GM12878 (cell line): Measurements from ENCODE around the gene APH1B. TPM values are rescaled to one million over a fixed set of nuclear protein-coding genes. Genes with fewer than 3 reads are reported as not detected.

Experiments
- ATAC-seq: fragments of 200-7000 bp; cut with Tn5 transposase; 3 replicates; pipeline ENCODE4 v1.9.1; 2020; ENCODE audit warnings: mild to moderate bottlenecking, moderate library complexity
- BruUV-seq: library from RNA; stranded (reverse); fragments of 400-500 nt; replicated peaks from 2 replicates; lab custom pipeline; 2021; lab: Mats Ljungman, UMichigan
- CTCF ChIA-PET: fragments of 300-600 bp; sonication (Branson Sonifier 250); formaldehyde crosslinking; extraction: SDS; loops from one replicate; lab custom pipeline; 2021; ENCODE audit warnings: inconsistent platforms; lab: Yijun Ruan, JAX
- POLR2A ChIA-PET: fragments of 350-600 bp; formaldehyde crosslinking; extraction: SDS; loops from one replicate; lab custom pipeline; 2021; ENCODE audit warnings: inconsistent platforms; lab: Charles Lee
- RAD21 ChIA-PET: fragments of 300-600 bp; sonication (Branson Sonifier 250); formaldehyde crosslinking; loops from one replicate; lab custom pipeline; 2023; ENCODE audit warnings: antibody characterized with exemption; ENCODE audit not compliant: unreplicated experiment; lab: Charles Lee
- SMC1A ChIA-PET: fragments of 300-600 bp; sonication (Branson Sonifier 250); formaldehyde crosslinking; loops from one replicate; lab custom pipeline; 2023; ENCODE audit not compliant: unreplicated experiment, uncharacterized antibody; lab: Charles Lee
- DNase-seq: peaks from one replicate; pipeline ENCODE4 v3.0.0-alpha.2; 2011; ENCODE audit warnings: low read depth, low spot score
- FAIRE-seq: peaks from 3 replicates; lab custom pipeline; 2011; peaks lifted over from hg19 to GRCh38; lab: Jason Lieb, UNC
- H2AFZ ChIP-seq: 2 replicates; pipeline ENCODE4 v1.6.0; 2011; ENCODE audit warnings: low read depth, low read length, control low read depth; ENCODE audit not compliant: control insufficient read depth
- H3K27ac ChIP-seq: 2 replicates; pipeline ENCODE4 v1.5.1; 2011; ENCODE audit warnings: control low read depth; ENCODE audit not compliant: control insufficient read depth, insufficient read depth
- H3K27me3 ChIP-seq, 2 experiments: replicated peaks in 1 of 2; 2 replicates each; pipeline versions ENCODE4 v1.6.0 to v1.6.1; 2011; ENCODE audit warnings: low read length in 1 of 2; ENCODE audit not compliant: control insufficient read depth in 2 of 2, insufficient read depth in 2 of 2
- H3K36me3 ChIP-seq, 2 experiments: 2 replicates each; pipeline ENCODE4 v1.5.1; 2011; ENCODE audit warnings: low read length in 1 of 2; ENCODE audit not compliant: control insufficient read depth in 2 of 2, insufficient read depth in 2 of 2
- H3K4me1 ChIP-seq: 2 replicates; pipeline ENCODE4 v1.6.1; 2011; ENCODE audit warnings: mild to moderate bottlenecking, low read length, moderate library complexity, mixed read lengths; ENCODE audit not compliant: control insufficient read depth, insufficient read depth
- H3K4me2 ChIP-seq: 2 replicates; pipeline ENCODE4 v1.6.0; 2011; ENCODE audit warnings: control low read depth; ENCODE audit not compliant: control insufficient read depth, insufficient read depth
- H3K4me3 ChIP-seq: fragments of 200-600 bp; sonication (generic); 2 replicates; pipeline ENCODE4 v1.5.1; 2016
- H3K79me2 ChIP-seq: 2 replicates; pipeline ENCODE4 v1.6.0; 2011; ENCODE audit warnings: low read length; ENCODE audit not compliant: control insufficient read depth, insufficient read depth
- H3K9ac ChIP-seq: 2 replicates; pipeline ENCODE4 v1.8.0; 2011; ENCODE audit warnings: low read length, control low read depth, mixed read lengths; ENCODE audit not compliant: control insufficient read depth, insufficient read depth
- H3K9me3 ChIP-seq: replicated peaks from 3 replicates; pipeline ENCODE4 v1.5.1; 2011; ENCODE audit warnings: mild to moderate bottlenecking, low read length; ENCODE audit not compliant: control insufficient read depth, insufficient read depth
- H4K20me1 ChIP-seq: 2 replicates; pipeline ENCODE4 v1.6.0; 2011; ENCODE audit not compliant: control insufficient read depth, insufficient read depth
- BACH1 ChIP-seq: fragments of 450-650 bp; IDR thresholded peaks from 2 replicates; pipeline ENCODE4 v1.6.1; 2017; ENCODE audit warnings: mild to moderate bottlenecking, borderline replicate concordance
- BCL3 ChIP-seq: IDR thresholded peaks from 2 replicates; pipeline ENCODE4 v1.6.1; 2011; ENCODE audit warnings: borderline replicate concordance, low read depth, mild to moderate bottlenecking, moderate library complexity, low read length; ENCODE audit not compliant: insufficient read depth, poor library complexity, severe bottlenecking
- BCLAF1 ChIP-seq: fragments of 450-650 bp; IDR thresholded peaks from 2 replicates; pipeline ENCODE4 v1.6.1; 2017; ENCODE audit warnings: antibody characterized with exemption, mild to moderate bottlenecking, moderate library complexity
- GATAD2B ChIP-seq: fragments of 450-650 bp; conservative IDR thresholded peaks from 2 replicates; pipeline ENCODE4 v1.6.1; 2017; ENCODE audit warnings: low read depth, mild to moderate bottlenecking, moderate library complexity
- SUZ12 ChIP-seq: fragments of 200-600 bp; sonication (generic); IDR thresholded peaks from one replicate; pipeline ENCODE4 v1.6.1; 2018; ENCODE audit warnings: antibody characterized with exemption, mild to moderate bottlenecking; ENCODE audit not compliant: unreplicated experiment
- ZBTB33 ChIP-seq: fragments of 450-650 bp; IDR thresholded peaks from 2 replicates; pipeline ENCODE4 v1.6.1; 2017; ENCODE audit warnings: mild to moderate bottlenecking
- ZZZ3 ChIP-seq: IDR thresholded peaks from 2 replicates; pipeline ENCODE4 v1.6.1; 2011; ENCODE audit warnings: low read depth; ENCODE audit not compliant: control insufficient read depth, insufficient read length
- WGBS: methylation state at CpG from one replicate; pipeline ENCODE4 v1.1.6; 2016; ENCODE audit warnings: low lambda C conversion rate; ENCODE audit not compliant: insufficient replicate concordance, insufficient coverage; ENCODE audit errors: missing lambda C conversion rate; 5-methylcytosine and 5-hydroxymethylcytosine counted together
- in situ Hi-C: fragments of 300-500 bp; cut with MboI; formaldehyde crosslinking; loops from 9 replicates; pipeline ENCODE4 v1.14.3; 2018; ENCODE audit warnings: mixed read lengths
- intact Hi-C: fragments of 100-400 bp; cut with micrococcal nuclease; formaldehyde crosslinking; loops from one replicate; pipeline ENCODE4 v1.14.2; 2022; ENCODE audit not compliant: unreplicated experiment
- polyA plus RNA-seq, 11 experiments: library from polyadenylated mRNA; depleted of rRNA in 4 of 11; unstranded in 6 of 11; stranded (reverse) in 5 of 11; fragments of >200 nt; fragmentation: Nextera tagmentation in 4 of 11; fragmentation: Illumina TruSeq in 1 of 11; extraction: Ambion mirVana in 4 of 11; extraction: Trizol in 1 of 11; gene quantifications; 1 replicate in 1 of 11; 2 replicates in 10 of 11; pipeline versions ENCODE4 v1.2.1 to v1.2.3, GENCODE V29; 2011 to 2016; ENCODE audit warnings: inconsistent platforms in 2 of 11, missing spikeins in 2 of 11, low read depth in 1 of 11
- total RNA-seq, 4 experiments: library from RNA; depleted of rRNA in 3 of 4; stranded (reverse); fragments of >200 nt in 3 of 4; fragmentation: Illumina TruSeq in 1 of 4; extraction: Trizol in 1 of 4; gene quantifications; 2 replicates each; pipeline versions ENCODE4 v1.2.1 to v1.2.3, GENCODE V29; 2013 to 2021

APH1B gene
- total and polyA plus RNA-seq, 10 of the 15 experiments (the other 5 are each of a cell fraction or from before 2014, with no cell fraction given) = 5.0 to 20.8 (median 11.1) TPM

- no TSS peak for BruUV-seq
- H3K79me2 ChIP-seq = no peaks in the 10 kb centered on the region
- intact Hi-C loops = no loop called here
These were observed 29.2 kb downstream of the APH1B start for GRCh38 chr15:63306492-63307073.

More at GRCh38 chr15:63306492-63307073, 29.2 kb downstream of the APH1B start:
- WGBS = 86% methylated on average over 5 of the region's 5 CpGs
- ChIA-PET POLR2A (no interaction called here), CTCF (interaction anchor here (1.7 kb wide), 1 partner anchor 98 kb away, joined by 3 read pairs; no protein-coding TSS in a partner anchor), SMC1A (interaction anchor here (1.1 to 1.7 kb wide), 2 partner anchors 16 to 83 kb away, joined by 3 to 5 read pairs; no protein-coding TSS in a partner anchor), RAD21 (interaction anchor here (0.6 kb wide), 1 partner anchor 144 kb away, joined by 4 read pairs; no protein-coding TSS in a partner anchor)
- in situ Hi-C loops = no loop called here
- FAIRE-seq (no peak), ATAC-seq (no peak), DNase-seq (no peak)
- no peak overlapping the region for H3K27ac ChIP-seq
- no peak overlapping the region for H3K9ac ChIP-seq
- no peaks in the 10 kb centered on the region for H3K9me3 ChIP-seq
- H4K20me1 ChIP-seq = no peaks in the 10 kb centered on the region
- H3K27me3 ChIP-seq = no peaks in the 10 kb centered on the region
- H3K36me3 ChIP-seq = peaks cover 0 to 3% of the 10 kb centered on the region in 2 experiments; a peak in 1 of 4 replicates
- no peaks in the 10 kb centered on the region for H3K4me1 ChIP-seq
- no peak overlapping the region for H2AFZ ChIP-seq
- no peak overlapping the region for H3K4me3 ChIP-seq
- no peak overlapping the region for H3K4me2 ChIP-seq
- TF ChIP-seq ZBTB33 (no peak), BCLAF1 (no peak), BCL3 (no peak), SUZ12 (no peak), BACH1 (no peak), ZZZ3 (no peak), GATAD2B (no peak)
